Activated CD4-positive, alpha-beta T cell treated with anti-CD3 and anti-CD28 coated beads, Interleukin-2, amount 50 U/mL, for 1 hour (primary cell): ENCODE data around the gene RGS7.
"Not testable (repeated sequence)": the region's sequence is repeated elsewhere in the genome, so short reads cannot be mapped to it uniquely, and the experiment has no call there.

Source experiments
- DNase-seq: peaks from one replicate; pipeline ENCODE4 v3.0.0-alpha.2; 2020

RGS7 gene

DNA sequence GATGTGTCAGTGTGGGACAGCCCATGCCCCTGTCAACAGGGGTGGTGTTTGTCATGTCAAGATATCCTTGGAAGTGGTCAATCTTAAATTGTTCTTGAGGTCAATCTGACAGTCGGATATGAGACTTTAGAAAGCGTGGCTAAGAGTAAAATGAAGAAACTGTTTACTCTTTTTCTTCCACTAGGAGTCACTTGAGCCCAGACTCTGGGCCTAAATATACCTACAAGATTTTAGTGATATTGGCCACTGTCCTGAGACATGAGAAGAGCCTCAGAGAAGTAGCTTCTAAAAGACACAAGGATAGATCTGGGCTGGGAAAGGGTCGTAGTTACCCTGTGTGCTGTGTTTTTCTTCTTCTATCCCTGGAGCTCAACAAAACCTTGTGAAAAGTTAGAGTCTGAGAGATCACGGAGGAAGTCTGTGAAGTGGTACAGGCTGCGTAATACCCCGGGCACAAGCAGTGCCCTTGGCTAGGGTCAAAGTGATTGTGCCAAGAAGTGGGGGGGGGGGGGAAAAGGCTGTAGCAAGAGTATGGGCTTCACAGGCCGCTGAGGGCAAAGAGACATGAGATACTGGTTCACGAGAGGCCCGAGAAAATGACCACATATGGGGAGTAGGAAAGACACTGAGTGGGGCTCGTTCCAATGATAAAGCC is 389.8 kb downstream of the RGS7 start:
- no peak for DNase-seq

DNA sequence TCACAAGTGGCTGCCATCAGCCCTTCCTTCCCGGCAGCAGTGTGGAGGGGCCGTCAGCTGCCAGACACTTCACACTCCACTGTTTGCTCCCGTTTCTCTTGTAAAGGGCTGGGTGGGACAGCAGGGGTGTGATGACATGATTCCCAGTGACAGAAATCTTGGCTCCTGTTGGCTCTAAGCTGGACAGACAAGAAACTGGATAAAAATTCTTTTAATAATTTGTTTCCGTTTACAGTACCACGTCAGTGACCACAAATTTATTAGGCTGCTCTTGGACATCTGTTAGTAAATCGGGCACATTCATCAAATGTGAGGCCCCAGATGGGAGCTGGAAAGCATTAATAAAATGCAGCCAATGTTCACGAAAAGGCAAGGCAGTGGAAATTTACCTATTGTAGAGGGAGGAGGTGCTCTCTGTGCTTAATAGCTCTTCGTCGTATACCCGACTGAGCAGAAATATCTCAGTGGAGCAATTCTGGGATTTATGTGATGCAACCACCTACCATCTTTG is 391.4 kb downstream of the RGS7 start:
- no peak for DNase-seq

DNA sequence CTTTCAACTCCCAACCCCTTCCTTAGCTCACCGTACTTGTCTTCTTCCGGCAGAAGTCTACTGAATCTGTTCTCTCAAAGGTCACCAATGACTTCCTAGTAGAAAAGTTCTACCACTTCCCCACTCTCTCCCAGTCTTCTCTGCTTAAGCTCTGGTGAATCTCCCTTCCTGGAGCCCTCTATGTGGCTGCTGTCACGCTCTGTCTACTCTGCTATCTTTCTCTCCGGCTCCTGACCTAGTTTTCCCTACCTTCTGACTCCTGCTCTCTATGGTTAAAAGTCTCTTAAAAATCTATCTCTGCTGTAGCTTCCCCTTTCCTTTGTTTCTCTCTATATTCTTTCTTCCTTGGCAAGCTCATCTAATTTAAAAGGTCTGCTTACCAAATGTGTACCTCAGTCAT is 394.9 kb downstream of the RGS7 start:
- no peak for DNase-seq

DNA sequence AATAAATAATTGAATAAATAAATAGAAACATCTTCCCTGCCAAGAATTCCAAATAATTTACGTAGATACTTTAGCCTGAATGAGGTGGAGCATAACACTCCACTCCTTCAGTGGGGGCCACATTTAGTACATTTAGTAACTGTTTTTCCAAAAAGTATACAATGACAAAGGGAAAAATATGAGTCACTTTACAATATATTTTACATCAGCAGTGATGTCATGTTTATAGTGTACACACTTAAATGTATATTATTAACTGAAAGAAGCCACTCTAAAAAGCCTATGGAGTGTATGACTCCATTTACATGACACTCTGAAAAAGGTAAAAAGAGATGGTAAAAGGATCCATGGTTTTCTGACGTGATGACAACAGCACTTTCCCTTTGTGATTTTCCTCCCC is 400.6 kb downstream of the RGS7 start:
- DNase-seq, result no peak

DNA sequence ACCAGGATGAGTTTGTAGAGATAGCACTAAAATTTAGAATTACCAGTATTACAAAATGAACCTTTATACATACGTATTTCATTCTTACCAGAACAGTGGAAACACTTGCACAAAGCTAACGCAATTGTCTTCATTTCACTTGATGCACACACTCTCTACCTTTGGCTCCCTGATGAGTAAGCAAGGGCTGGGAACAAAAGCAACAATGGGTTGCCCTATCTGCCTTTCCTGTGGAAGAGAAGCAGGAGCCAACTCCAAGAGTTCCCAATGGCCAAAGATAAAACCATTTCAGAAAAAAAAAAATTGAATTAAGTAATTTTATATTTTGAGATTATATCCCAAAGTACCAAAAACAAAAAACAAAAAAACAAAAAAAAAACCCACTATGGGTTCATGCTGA is 401.0 kb downstream of the RGS7 start:
- no peak for DNase-seq

DNA sequence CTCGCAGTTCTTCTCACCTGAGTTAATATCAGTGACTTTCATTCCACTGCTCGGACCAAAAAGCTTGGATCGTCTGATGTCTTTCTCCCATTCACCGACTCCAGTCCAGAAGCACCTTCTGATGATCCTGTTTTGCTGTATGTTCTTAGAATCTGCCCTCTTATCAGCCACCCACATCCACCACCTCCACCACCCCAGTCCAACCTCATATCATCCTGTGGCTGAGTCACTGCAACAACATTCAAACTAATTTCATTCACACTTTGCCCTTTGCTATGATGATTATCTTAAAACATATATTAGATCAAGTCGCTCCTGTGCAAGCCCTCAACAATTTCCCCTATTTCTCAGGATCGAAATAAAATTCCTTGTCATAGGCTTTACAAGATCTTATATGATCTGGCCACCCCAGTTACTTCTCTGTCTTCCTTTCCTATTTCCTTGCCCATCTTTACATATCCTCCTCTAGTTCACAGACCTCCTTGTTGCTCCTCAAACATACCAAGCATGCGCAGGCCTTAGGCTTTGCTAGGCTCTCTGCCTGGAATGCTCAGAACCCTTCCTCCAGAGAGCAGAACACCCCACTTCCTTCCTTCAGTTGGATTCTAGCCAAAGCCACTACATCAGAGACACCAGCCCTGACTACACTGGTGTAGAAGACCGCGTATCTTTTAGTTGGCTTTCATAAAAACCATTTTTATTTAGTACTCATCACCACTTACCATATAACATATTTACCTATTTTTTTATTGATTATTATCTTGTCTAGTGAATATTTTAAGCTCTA is 409.4 kb downstream of the RGS7 start:
- no peak for DNase-seq

DNA sequence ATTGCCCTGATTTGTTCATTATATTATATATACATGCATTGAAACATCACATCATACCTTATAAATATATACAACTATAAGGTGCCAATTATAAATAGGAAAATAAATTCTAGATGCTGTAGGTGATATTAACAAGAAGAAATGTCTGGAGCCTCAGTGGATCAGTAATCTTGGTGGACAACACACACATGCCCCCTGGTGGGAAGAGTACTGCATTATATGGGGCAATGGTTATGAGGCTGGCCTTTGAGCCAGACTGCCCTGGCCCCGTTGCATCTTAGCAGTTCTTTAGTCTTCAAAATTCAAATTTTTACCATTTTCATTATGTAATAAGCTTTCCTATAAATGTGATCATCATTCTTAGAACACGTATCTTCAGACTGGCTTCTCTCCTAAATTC is 410.1 kb downstream of the RGS7 start:
- no peak for DNase-seq

DNA sequence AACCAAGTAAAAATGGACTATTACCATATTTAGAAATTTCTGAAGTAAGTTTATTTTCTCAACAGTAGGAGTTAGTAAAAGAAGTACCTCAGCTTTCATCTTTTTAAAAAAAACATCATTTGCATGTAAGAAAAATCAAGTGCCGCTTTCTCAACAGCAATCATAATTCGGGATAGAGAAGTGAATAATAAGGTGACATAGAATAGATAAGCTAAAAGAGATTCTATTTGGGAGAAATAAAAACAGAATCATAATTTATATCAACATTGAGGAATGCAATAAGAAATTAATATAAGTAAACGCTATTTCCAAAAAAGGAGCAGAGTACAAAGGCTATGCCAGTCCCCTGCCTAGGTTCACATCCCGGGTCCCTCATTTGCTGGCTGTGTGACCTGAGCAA is 414.1 kb downstream of the RGS7 start:
- DNase-seq, result no peak

DNA sequence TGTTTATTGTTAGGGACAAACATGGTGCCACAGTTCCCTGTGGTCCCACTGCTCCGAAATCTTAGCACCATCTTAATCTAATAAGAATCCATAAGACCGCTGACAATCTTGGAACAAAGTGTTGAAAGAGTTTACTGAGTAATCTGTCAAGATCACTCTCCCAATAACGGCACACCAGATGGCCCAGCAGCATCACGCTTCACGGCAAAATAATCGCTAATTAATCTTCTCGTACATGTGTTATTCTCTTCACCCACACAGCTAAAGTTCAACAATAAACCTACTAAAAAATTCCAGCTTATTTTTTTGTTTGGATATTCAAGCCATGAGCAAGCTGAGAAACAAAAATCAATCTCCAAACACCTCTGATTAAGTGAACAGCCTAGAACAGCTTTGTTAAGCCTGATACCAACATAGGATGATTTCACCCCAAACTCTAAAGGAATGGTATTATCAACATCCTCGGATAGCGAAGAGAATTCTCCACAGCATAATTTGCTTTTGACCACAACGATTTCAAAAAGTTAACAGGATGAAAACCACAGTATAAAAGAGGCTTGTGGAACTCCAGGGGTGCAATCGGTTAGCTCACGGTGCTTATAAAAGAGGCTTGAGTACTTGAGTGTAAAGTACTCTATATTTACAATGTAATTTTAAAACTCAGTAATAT is 415.2 kb downstream of the RGS7 start:
- DNase-seq, result no peak

DNA sequence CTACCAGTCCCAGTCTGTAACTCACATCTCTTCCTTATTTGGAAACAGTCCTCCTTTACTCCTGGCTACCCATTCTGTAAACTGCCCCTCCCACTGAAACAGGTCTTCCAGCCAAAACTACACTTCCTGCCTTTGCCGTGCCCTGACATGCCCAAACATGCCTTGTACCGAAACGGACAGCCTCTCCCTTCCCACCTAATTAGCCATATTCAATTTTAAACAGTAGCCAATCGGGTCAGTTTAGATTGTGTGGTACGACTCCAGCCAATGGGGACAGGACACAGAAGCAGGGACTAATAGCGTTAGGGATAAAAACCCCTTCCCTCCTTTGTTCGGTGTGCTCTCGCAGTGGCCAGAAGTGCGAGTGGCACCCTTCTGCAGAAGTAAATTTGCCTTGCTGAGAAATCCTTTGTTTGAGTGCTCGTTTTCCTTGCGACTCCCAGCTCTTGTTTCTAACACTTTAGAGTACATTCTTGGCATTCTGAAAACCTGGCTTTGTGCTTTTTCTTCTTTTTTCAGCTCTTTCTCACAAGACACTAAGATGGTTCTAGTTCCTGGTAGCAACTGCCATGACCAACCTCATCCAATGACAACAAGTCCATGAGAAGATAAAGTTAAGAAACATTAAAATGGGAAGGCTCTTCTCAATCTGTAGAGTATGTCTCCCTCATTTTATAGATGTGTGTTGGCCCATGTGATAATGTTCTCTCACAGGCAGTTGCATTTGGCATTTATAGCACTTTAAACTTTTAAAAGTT is 419.9 kb downstream of the RGS7 start:
- DNase-seq, result no peak

DNA sequence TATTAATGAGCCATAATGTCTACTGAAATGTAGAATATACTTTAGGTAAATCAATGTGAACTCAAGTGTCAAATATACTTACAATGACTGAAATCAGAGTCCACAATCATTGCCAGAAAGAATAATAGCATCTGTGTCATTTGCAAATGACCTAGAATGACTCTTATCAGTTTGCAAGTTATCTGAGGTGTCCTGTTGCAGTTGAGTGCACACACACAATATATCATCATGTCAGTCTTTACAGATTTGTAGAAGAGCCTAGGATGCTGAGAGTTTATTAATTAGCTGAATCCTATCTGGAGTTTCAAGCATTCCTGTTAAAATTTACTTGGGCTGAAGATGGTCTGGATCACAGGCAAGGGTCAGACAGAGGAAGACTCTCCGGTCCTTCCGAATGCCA is 421.1 kb downstream of the RGS7 start:
- DNase-seq, result no peak

DNA sequence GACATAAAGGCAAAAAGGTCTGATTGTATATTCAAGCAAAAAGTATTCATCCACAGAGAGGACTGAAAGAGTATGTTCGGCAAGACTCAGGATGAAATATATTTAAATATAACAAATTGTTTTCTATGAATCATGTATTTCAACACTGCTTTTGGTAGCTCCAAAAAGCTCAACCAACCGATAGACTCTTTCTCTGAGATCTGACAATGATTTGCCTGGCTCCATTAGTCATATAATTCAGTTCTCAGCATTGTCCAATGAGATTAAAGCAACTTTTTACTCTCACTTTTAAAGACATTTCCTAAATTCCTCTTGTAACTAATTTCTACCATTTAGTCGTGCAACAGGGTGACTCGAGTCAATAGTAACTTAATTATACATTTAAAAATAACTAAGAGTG is 426.0 kb downstream of the RGS7 start:
- DNase-seq, result no peak

DNA sequence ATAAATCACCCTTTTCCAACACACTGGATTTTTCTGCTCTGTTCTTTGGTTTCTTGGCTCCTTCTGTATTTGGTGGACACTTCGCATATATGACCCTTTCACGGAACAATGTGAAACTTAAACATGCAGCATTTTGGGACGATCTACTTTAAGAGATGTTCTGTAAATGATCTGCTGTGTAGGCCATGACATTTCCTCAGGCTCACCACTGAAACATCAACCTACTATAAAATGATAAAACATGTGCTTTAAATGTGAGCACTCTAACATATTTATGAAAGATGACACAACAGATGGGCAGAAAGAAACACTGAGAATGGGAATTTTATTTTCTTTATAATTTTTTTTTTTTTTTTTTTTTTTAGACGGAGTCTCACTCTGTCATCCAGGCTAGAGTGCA is 428.7 kb downstream of the RGS7 start:
- DNase-seq, result no peak

DNA sequence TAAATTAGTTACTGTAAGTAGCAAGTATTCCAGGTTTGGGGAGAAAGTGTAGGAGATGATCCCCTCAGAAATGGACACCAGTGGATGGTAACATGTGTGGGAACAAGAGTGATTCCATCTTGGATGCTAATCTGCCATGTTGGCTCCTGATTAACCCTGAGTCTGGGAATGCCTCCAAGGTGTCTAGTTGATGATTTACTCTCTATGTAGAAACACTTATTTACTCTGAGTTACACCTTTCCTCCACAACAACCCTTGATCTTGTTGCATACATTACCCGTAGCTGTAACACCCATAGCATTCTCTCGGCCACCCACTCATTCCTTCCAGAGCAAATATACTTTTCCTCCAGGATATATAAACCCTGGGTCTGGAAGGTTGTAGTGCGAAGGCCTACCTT is 429.2 kb downstream of the RGS7 start:
- DNase-seq, result no peak

DNA sequence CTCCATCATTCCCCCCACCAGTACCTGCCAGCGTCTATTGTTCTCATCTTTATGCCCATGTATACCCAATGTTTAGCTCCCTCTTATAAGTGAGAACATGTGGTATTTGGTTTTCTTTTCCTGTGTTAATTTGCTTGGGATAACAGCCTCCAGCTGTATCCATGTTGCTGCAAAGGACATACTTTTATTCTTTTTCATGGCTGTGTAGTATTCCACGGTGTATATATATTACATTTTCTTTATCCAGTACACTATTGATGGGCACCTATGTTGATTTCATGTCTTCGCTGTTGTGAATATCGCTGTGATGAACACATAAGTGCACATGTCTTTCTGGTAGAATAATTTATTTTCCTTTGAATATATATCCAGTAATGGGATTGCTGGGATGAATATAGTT is 431.7 kb downstream of the RGS7 start:
- no peak for DNase-seq

DNA sequence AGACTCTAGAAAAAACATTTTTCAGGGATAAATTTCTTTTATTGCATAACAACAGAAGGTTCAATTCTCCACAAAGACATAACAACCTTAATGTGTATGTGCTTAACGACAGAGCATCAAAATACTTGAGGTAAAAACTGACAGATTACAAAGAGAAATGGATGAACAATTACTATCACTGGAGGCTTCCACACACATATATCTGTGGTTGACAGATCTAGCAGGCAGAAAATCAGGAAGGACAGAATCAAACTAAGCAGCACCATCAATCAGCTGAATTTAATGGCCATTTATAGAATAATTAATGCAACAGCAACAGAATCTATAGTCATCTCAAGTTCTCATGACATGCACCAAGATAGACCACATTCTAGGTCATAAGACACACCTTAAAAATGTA is 439.0 kb downstream of the RGS7 start:
- no peak for DNase-seq

DNA sequence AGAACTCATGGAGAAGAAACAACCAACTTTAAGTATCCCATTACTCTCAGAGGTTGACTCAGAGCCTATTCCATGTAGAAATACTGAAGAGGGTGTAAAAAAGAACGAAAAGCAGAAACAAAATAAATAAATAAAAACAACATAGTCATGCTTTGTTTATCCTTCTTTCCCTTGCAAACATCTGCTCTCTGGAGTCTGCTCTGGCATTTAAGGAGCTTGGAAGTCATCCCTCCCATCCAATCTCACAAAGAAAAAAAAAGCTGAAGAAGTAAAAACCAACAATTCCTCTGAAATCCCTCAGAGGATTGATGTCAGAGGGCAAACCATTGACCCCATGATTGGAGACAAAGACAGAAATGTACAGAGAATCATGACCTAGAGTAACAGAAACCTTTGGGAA is 442.5 kb downstream of the RGS7 start:
- DNase-seq, result no peak

DNA sequence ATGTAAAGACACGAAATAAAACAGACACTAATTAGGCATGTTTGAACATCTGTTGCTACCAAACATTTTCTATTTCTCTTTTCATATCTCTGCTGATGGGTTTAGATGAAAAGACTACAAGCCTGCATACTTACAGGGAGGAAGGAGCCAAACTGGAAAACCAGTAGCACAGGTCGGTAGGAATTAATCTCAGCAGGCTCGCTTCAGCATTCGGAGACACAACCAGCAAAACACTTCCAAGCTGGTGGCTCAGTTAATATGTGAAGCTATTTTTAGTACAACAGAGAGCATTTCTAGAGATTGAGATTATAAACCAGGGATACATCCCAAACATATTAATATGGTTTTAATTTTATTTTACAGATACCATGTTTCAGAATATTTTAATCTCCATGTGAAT is 444.2 kb downstream of the RGS7 start:
- DNase-seq, result no peak

DNA sequence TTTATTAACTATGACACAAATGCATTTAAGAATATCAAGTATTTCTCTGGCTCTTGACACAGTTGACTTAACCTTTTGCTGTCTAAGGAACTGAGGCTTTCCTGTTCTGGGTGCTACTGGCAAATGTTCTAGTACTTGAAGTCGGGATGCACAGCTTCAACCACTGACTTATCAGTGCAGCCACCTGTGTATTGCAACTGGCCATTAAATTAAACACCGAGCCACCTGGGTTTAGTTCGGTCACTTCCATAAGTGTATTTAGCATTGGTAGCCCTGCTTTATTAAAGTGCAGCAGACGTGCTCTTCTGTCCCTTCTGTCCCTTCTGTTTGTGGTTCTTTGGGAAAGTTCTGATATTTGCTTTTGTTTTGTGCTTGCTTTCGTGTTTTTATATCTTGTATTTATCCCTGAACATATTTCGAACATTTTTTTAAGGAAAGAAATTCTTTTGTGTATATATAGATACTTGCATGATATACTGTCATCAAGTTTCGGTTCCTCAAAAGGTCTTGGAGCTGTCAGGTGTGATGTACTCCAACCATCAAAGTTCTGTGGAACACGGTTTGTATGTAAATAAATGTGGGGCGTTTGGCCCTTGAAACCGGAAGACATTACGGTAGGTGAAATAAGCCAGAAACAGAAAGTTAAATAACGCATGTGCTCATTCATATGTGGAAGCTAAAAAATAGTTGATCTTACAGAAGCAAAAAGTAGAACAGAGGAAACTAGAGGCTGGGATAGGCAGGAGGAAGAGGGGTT is 447.1 kb downstream of the RGS7 start:
- no peak for DNase-seq

DNA sequence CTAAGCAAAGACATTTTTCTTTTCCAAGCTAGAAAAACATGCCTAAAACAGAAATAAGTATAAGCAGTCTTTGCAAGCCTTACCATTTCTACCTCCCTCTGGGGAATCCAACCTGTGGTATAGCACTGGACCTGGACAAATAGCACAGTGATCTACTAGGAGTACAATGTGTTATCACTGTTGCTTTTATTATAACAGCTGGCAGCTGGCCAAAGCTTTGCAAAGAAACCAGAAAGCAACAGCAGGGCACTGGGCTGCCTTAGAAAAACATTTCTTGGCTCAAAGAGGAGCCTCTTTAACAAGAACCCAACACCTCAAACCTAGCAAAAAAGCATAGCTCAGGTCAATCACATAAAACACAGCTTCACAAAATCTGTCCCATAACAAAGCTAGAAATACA is 450.5 kb downstream of the RGS7 start:
- DNase-seq, result no peak

DNA sequence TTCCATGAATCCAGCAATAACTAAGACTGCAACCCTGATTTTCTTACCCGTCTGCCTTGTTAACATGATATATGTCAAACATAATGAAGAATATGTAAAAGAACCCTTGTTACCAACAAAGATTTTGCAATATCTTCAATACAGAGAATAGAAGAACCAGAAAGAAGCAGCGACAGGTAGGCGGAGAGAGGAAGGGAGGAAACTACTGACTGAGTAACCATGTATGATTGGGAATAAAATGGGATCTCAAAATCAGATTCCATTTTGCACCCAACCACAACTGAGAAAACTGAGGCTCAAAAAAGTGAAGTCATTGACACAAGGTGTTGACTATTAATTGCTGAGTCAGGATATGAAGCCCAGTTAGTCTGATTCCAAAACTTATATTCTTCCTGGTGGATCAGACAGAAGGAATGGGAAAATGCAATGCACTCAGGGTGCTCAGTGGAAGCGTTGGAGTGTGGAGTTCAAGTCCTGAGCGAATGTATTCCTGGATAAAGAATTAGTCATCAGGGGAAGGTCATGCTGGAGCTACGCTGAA is 451.7 kb downstream of the RGS7 start:
- no peak for DNase-seq

DNA sequence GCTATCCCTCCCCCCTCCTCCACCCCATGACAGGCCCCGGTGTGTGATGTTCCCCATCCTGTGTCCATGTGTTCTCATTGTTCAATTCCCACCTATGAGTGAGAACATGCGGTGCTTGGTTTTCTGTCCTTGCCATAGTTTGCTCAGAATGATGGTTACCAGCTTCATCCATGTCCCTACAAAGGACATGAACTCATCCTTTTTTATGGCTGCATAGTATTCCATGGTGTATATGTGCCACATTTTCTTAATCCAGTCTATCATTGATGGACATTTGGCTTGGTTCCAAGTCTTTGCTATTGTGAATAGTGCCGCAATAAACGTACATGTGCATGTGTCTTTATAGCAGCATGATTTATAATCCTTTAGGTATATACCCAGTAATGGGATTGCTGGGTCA is 461.6 kb downstream of the RGS7 start:
- DNase-seq, result not testable (repeated sequence)

DNA sequence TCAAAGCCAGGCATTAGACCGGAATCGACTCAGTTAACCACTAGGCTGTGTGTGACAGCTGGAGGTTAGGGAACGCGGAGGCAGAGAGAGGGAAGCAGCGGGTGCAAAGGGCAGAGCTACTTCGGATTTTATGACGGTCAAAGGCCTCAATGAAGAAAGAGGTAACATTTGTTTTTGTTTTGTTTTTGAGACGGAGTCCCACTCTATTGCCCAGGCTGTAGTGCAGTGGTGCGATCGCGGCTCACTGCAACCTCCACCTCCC is 468.3 kb downstream of the RGS7 start:
- DNase-seq, result no peak
